Lung (tissue), 12 donors: ENCODE results near the gene CES3. TPM values are rescaled to one million over a fixed set of nuclear protein-coding genes. Genes with fewer than 3 reads are reported as not detected.

Experiments
- ATAC-seq: fragments of 200-7000 bp; cut with Tn5 transposase; one replicate; pipeline ENCODE4 v1.9.1; 2020; ENCODE audit warnings: moderate number of reproducible peaks; ENCODE audit not compliant: insufficient read depth, low FRiP score
- DNase-seq, 3 donors: peaks; one replicate each; pipeline ENCODE4 v3.0.0-alpha.2; 2013 to 2017
- H3K27ac ChIP-seq, 2 donors: one replicate each; pipeline ENCODE4 v1.5.1; 2013; ENCODE audit warnings: mild to moderate bottlenecking in 2 of 2, moderate library complexity in 2 of 2, control low read depth in 1 of 2, inconsistent platforms in 1 of 2, low read depth in 1 of 2, low read length in 1 of 2
- H3K27me3 ChIP-seq, 3 donors: one replicate each; pipeline ENCODE4 v1.5.1; 2013; ENCODE audit warnings: low read length in 2 of 3; ENCODE audit not compliant: control insufficient read depth in 3 of 3, insufficient read depth in 3 of 3
- H3K36me3 ChIP-seq, 4 donors: one replicate each; pipeline ENCODE4 v1.5.1; 2013; ENCODE audit warnings: low read length in 4 of 4, mild to moderate bottlenecking in 1 of 4, moderate library complexity in 1 of 4; ENCODE audit not compliant: control insufficient read depth in 4 of 4, insufficient read depth in 4 of 4
- H3K4me1 ChIP-seq, 5 donors: one replicate each; pipeline ENCODE4 v1.5.1; 2013; ENCODE audit warnings: low read length in 5 of 5, mild to moderate bottlenecking in 2 of 5, moderate library complexity in 1 of 5; ENCODE audit not compliant: control insufficient read depth in 5 of 5, insufficient read depth in 5 of 5
- H3K4me3 ChIP-seq: one replicate; pipeline ENCODE4 v1.5.1; 2013; ENCODE audit warnings: mild to moderate bottlenecking, control low read depth, moderate library complexity
- H3K9ac ChIP-seq, 2 donors: one replicate each; pipeline ENCODE4 v1.5.1; 2013; ENCODE audit warnings: low read length in 2 of 2, control low read depth in 1 of 2; ENCODE audit not compliant: insufficient read depth in 1 of 2
- H3K9me3 ChIP-seq, 4 donors: one replicate each; pipeline ENCODE4 v1.5.1; 2013; ENCODE audit warnings: low read length in 3 of 4, mild to moderate bottlenecking in 1 of 4, moderate library complexity in 1 of 4; ENCODE audit not compliant: control insufficient read depth in 4 of 4, insufficient read depth in 3 of 4
- WGBS, 2 donors: extraction: QIAGEN DNeasy Blood & Tissue Kit; methylation state at CpG; one replicate each; pipeline ENCODE4 v1.1.7; 2013; 5-methylcytosine and 5-hydroxymethylcytosine counted together
- polyA plus RNA-seq, 2 donors: library from polyadenylated mRNA; stranded (reverse); fragments of 200-250 nt; gene quantifications; one replicate each; pipeline ENCODE4 v1.2.1, GENCODE V29; 2013
- total RNA-seq, 2 donors: library from RNA; depleted of rRNA in 1 of 2; stranded (reverse); fragments of >200 nt in 1 of 2; gene quantifications; one replicate each; pipeline ENCODE4 v1.2.1, GENCODE V29; 2014 to 2021
- TF ChIP-seq, protein P1 (sequence below): IDR thresholded peaks from 2 replicates; pipeline ENCODE4 v1.5.1; 2012; ENCODE audit warnings: mild to moderate bottlenecking; ENCODE audit errors: control extremely low read depth, extremely low read depth
- donor health status: control.
- donor health status: control.
- donor health status: Bipolar disorder and iron deficiency.
- donor health status: healthy.
- donor health status: DM: yes; HTN: yes; CAD: no.

CES3 gene
- total and polyA plus RNA-seq, 4 donors = 0.57 to 2.6 (median 0.91) TPM

DNA sequence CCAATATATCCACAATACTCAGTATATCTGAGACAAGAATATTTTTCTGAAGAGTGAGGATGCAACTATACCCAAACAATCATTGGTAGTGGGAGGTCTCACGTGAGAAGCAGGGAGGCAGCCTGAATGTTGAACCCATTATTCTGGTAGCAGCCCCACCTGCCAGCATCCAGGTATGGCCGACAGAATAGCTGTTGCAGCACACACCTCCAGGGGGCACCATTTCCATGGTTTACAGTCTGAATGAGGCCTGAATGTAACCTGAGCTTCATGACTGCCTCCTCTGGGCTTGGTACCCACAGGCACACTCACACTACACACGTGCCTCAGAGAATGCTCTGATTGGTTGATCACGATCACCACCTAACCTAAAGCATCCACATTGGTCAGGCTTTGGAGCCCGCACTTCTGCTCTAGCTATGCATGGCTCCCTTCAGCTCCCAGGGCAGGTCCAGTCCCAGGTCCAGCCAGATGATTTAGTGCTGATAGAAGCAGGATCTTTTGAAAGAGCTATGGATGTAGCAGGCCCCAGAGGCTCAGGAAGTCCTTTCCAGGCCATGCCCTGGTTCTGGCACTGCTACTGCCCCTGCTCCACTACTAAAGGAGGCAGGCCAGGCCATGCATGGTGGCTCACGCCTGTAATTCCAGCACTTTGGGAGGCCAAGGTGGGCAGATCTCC lies 56.9 kb downstream of the CES3 start:
- ATAC-seq = peak; percentile 69
- 31 to 39% methylated on average over 6 of the region's 6 CpGs for WGBS, 2 donors

DNA sequence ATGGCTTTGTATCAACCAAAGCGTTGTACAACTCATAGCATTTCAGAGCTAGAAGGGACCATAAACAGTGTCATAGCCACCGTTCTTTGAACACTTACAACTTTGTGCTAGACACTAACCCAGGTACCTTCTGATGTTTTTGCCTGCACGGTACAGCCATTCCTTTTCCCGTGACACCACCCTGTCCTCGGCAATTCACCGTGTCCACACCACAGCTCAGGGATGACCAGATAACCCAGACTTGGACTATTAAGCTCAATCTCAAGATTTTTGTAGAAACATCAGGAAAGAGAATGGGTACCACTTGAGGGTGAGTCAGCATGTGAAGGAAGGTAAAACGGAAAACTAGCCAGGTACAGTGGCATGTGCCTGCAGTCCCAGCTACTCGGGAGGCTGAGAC lies 58.1 kb downstream of the CES3 start:
- H3K27me3 ChIP-seq = no peaks in the 10 kb centered on the region
- TF ChIP-seq, protein P1, sequence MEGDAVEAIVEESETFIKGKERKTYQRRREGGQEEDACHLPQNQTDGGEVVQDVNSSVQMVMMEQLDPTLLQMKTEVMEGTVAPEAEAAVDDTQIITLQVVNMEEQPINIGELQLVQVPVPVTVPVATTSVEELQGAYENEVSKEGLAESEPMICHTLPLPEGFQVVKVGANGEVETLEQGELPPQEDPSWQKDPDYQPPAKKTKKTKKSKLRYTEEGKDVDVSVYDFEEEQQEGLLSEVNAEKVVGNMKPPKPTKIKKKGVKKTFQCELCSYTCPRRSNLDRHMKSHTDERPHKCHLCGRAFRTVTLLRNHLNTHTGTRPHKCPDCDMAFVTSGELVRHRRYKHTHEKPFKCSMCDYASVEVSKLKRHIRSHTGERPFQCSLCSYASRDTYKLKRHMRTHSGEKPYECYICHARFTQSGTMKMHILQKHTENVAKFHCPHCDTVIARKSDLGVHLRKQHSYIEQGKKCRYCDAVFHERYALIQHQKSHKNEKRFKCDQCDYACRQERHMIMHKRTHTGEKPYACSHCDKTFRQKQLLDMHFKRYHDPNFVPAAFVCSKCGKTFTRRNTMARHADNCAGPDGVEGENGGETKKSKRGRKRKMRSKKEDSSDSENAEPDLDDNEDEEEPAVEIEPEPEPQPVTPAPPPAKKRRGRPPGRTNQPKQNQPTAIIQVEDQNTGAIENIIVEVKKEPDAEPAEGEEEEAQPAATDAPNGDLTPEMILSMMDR = no peak
- H3K4me3 ChIP-seq = no peak overlapping the region
- ATAC-seq (no peak), DNase-seq (no peak)
- peaks cover 0 to 13% (median 4%) of the 10 kb centered on the region in 5 donors for H3K4me1 ChIP-seq
- 91 to 95% methylated on average over 8 of the region's 8 CpGs for WGBS, 2 donors
- H3K36me3 ChIP-seq = no peaks in the 10 kb centered on the region
- H3K9ac ChIP-seq = no peak overlapping the region
- no peak overlapping the region for H3K27ac ChIP-seq
- H3K9me3 ChIP-seq = no peaks in the 10 kb centered on the region

More for the DNA sequence above, 56.9 kb downstream of the CES3 start:
- TF ChIP-seq, protein P1 = peak; percentile 73
- Histone ChIP-seq H3K9ac (no peak overlapping the region), H3K4me1 (peaks cover 0 to 18% (median 7%) of the 10 kb centered on the region in 5 donors), H3K27ac (no peak overlapping the region), H3K4me3 (no peak overlapping the region), H3K36me3 (no peaks in the 10 kb centered on the region), H3K27me3 (no peaks in the 10 kb centered on the region), H3K9me3 (no peaks in the 10 kb centered on the region)
- DNase-seq = peak; percentile 69 to 78 (median 77)

DNA sequence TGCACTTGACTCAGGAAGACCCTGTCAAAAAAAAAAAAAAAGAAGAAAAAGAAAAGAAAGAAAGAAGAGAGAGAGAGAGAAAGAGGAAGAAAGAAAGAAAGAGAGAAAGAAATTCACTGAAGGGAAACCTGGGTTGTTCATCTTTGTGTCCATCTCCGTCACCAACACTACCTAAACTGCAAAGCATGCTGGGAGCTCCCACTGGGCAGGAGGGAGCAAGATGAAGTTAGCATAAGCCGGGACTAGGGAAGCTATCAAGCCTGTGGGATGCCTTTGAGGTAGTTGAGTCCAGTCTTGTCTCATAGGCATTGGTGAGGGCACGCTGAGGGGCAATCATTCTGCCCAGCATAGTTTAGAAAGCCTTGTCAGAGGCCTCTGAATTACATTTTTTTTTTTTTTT lies 60.3 kb downstream of the CES3 start:
- no peaks in the 10 kb centered on the region for H3K27me3 ChIP-seq
- H3K4me3 ChIP-seq = no peak overlapping the region
- no peaks in the 10 kb centered on the region for H3K36me3 ChIP-seq
- no peak overlapping the region for H3K27ac ChIP-seq
- no peaks in the 10 kb centered on the region for H3K9me3 ChIP-seq
- H3K9ac ChIP-seq = no peak overlapping the region
- WGBS, 2 donors = 83 to 87% methylated on average over 3 of the region's 3 CpGs
- DNase-seq (no peak), ATAC-seq (no peak)
- H3K4me1 ChIP-seq = peaks cover 0 to 16% (median 0%) of the 10 kb centered on the region in 5 donors
- TF ChIP-seq, protein P1 = no peak
